ENCODE measurements around the gene EPAS1. TPM values are rescaled to one million over a fixed set of nuclear protein-coding genes. Genes with fewer than 3 reads are reported as not detected.

Gene EPAS1
- total RNA-seq, 3 donors from 2014 or later, result 92.5 to 274 (median 229) TPM

DNA sequence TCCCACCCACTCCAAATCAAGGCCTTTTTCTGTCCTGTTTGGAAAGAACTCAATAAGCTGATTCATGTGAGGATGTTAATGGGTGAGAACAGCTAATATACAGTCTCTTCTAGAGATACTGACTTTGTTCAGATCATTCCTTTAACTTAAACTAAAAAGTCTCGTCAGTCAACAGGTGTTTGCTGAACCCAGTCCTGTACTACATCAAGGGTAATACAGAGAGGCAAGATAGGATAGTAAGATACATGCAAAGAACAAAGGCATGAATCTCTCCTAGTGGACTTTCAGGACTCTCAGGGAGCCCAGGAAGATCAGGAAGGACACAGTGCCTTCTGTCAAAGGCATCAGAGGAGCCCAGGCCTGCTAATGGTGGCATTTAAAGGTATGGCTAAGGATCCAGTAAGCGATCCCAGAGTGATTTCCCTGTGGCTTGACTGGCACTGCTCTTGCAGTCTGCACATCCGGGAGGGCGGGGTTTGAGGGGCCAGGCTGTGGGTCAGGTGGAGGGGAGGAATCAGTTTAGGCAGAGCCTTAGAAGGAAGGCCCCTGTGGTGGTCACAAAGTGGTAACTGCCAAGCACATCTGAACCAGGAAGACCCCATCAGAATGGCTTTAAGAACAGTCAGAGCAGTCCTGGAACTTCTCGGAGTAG is 54.0 kb downstream of the EPAS1 start:
- no peaks in the 10 kb centered on the region for H3K36me3 ChIP-seq
- no peaks in the 10 kb centered on the region for H3K9me3 ChIP-seq
- intact Hi-C loops (cut with DNase I; ENCODE audit: low total_unique reads), result no loop called here

DNA sequence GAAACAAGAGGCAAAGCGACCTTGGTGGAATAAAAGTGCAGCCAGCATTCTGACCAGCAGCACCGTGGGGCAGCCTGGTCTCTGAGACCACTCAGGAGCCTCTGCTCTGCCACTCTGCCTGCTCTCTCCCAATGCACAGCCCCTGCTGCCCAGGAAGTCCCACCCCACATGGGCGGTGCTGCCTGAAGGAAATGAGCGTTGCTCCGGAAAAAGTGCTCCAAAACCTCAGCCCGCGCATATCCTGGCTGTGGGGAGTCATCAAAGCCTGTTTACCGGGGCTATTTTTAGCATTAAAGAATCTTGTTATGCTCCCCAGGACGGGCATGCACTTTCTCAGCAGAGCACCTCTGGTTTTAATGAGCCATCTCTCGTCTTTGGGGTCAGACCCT is 54.5 kb downstream of the EPAS1 start:
- H3K4me3 ChIP-seq, result peak overlapping the region in 1 of 3 donors; percentile 21
- peak in 1 of 3 donors; percentile 39 for TF ChIP-seq POLR2AphosphoS5 (IDR thresholded peaks at IDR 0.05)
- no peak for TF ChIP-seq POLR2A (IDR thresholded peaks at IDR 0.05)
- DNase-seq (ENCODE audit: low spot score in 2 of 2), result no peak
- H3K36me3 ChIP-seq, result no peaks in the 10 kb centered on the region
- intact Hi-C loops (cut with DNase I; ENCODE audit: low total_unique reads), result no loop called here
- no peaks in the 10 kb centered on the region for H3K4me1 ChIP-seq
- no peaks in the 10 kb centered on the region for H3K9me3 ChIP-seq
- no peaks in the 10 kb centered on the region for H3K27me3 ChIP-seq
- H3K27ac ChIP-seq, result peak overlapping the region; percentile 46 to 73

More for the DNA sequence above, 54.0 kb downstream of the EPAS1 start:
- Histone ChIP-seq H3K27me3 (no peaks in the 10 kb centered on the region), H3K4me1 (no peaks in the 10 kb centered on the region), H3K27ac (peak overlapping the region in 1 of 2 donors; percentile 73), H3K4me3 (peak overlapping the region in 1 of 3 donors; percentile 21)
- no peak for DNase-seq (ENCODE audit: low spot score in 2 of 2)
- TF ChIP-seq POLR2A (IDR thresholded peaks at IDR 0.05), result no peak
- no peak for TF ChIP-seq POLR2AphosphoS5 (IDR thresholded peaks at IDR 0.05)
- TF ChIP-seq, protein P1, sequence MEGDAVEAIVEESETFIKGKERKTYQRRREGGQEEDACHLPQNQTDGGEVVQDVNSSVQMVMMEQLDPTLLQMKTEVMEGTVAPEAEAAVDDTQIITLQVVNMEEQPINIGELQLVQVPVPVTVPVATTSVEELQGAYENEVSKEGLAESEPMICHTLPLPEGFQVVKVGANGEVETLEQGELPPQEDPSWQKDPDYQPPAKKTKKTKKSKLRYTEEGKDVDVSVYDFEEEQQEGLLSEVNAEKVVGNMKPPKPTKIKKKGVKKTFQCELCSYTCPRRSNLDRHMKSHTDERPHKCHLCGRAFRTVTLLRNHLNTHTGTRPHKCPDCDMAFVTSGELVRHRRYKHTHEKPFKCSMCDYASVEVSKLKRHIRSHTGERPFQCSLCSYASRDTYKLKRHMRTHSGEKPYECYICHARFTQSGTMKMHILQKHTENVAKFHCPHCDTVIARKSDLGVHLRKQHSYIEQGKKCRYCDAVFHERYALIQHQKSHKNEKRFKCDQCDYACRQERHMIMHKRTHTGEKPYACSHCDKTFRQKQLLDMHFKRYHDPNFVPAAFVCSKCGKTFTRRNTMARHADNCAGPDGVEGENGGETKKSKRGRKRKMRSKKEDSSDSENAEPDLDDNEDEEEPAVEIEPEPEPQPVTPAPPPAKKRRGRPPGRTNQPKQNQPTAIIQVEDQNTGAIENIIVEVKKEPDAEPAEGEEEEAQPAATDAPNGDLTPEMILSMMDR (IDR thresholded peaks at IDR 0.05), result no peak

DNA sequence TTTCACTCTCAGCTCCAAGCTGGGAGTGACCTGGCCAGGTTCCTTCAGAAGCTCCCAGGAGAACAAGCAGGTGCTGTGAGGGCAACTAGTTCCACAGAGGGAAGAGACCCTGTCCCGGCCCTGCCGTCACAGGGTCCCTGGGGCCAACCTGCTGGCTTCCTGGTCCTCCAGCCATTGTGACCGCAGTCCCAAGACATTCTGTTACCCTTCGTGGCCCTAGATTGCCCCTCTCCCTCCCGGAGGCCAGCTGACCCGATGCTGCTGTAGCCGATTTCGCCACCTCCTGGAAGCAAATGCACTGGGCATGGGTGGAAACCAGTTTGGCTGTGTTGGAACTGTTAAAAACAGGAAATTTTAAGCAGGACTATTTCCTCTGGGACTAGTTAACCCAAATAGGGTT is 55.4 kb downstream of the EPAS1 start:
- H3K36me3 ChIP-seq, result no peaks in the 10 kb centered on the region
- no peaks in the 10 kb centered on the region for H3K27me3 ChIP-seq
- H3K4me1 ChIP-seq, result no peaks in the 10 kb centered on the region
- H3K27ac ChIP-seq, result peak overlapping the region; percentile 46 to 73
- no peaks in the 10 kb centered on the region for H3K9me3 ChIP-seq
- intact Hi-C loops (cut with DNase I; ENCODE audit: low total_unique reads), result no loop called here
- no peak overlapping the region for H3K4me3 ChIP-seq
- no peak for TF ChIP-seq POLR2A (IDR thresholded peaks at IDR 0.05)
- TF ChIP-seq, protein P1 (IDR thresholded peaks at IDR 0.05), result peak in 1 of 3 donors; percentile 22
- TF ChIP-seq POLR2AphosphoS5 (IDR thresholded peaks at IDR 0.05), result peak in 1 of 3 donors; percentile 6
- no peak for DNase-seq (ENCODE audit: low spot score in 2 of 2)

DNA sequence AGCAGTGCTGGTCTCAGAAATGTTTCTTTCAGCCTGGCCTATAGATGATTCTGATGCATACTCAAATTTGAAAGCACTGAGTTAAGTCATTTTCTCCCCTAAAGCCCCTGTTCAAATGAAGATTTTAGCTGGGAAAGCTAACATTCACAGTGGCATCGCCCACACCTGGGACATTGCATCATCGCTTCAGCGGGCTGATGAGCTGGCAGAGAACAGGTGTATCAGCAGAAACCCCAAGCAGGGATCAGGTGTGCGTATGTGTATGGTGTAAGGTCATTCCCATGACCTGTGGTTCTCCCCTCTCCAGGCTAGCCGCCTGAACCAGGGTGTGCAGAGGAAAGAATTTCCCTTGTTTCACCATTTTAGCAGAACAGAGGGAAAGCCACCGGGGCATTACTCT is 56.3 kb downstream of the EPAS1 start:
- no peak for DNase-seq (ENCODE audit: low spot score in 2 of 2)
- no peaks in the 10 kb centered on the region for H3K9me3 ChIP-seq
- H3K27ac ChIP-seq, result peak overlapping the region in 1 of 2 donors; percentile 73
- H3K4me1 ChIP-seq, result no peaks in the 10 kb centered on the region
- H3K36me3 ChIP-seq, result no peaks in the 10 kb centered on the region
- H3K27me3 ChIP-seq, result no peaks in the 10 kb centered on the region
- no peak overlapping the region for H3K4me3 ChIP-seq
- no peak for TF ChIP-seq POLR2A (IDR thresholded peaks at IDR 0.05)
- TF ChIP-seq POLR2AphosphoS5 (IDR thresholded peaks at IDR 0.05), result no peak
- TF ChIP-seq, protein P1 (IDR thresholded peaks at IDR 0.05), result no peak
- intact Hi-C loops (cut with DNase I; ENCODE audit: low total_unique reads), result no loop called here

DNA sequence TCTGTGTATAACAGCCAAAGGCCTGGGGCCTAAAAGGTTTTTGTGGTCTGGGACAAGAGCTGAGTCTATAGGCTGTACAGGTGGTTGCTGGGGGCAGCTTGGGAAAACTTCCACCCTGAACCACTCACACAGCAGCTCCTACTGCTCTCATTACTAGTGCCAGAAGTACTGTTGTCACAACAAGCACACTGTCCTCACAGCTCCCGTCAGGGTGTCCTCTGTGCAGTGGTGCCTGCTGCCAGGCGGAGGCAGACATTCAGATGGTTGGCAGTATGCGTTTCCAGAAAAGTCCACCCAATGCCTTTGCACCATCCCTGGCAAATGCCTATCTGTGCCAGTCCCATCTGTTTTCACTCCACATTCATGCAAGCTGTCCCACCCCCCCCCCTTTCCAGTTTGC is 58.5 kb downstream of the EPAS1 start:
- Histone ChIP-seq H3K4me3 (no peak overlapping the region), H3K4me1 (no peaks in the 10 kb centered on the region), H3K27ac (no peak overlapping the region), H3K36me3 (no peaks in the 10 kb centered on the region), H3K27me3 (no peaks in the 10 kb centered on the region), H3K9me3 (no peaks in the 10 kb centered on the region)
- no peak for DNase-seq (ENCODE audit: low spot score in 2 of 2)
- TF ChIP-seq POLR2A (IDR thresholded peaks at IDR 0.05) (no peak), POLR2AphosphoS5 (IDR thresholded peaks at IDR 0.05) (no peak)
- TF ChIP-seq, protein P1 (IDR thresholded peaks at IDR 0.05), result no peak
- intact Hi-C loops (cut with DNase I; ENCODE audit: low total_unique reads), result no loop called here

Data from breast epithelium (tissue), 4 donors.